Endothelial cell of umbilical vein (primary cell): Measurements from ENCODE around the gene GPD1L. TPM values are rescaled to one million over a fixed set of nuclear protein-coding genes. Genes with fewer than 3 reads are reported as not detected.
A peak's percentile ranks its signal among the peaks of the same experiment; 100 is the strongest.

Experiments
- BruUV-seq: library from RNA; stranded (reverse); fragments of 400-500 nt; replicated peaks from 2 replicates; lab custom pipeline; 2021; lab: Mats Ljungman, UMichigan
- CTCF ChIA-PET: fragments of 300-600, 350-600 bp; sonication (Branson Sonifier 250); formaldehyde crosslinking; loops from one replicate; lab custom pipeline; 2021; ENCODE audit warnings: antibody characterized with exemption, inconsistent platforms; lab: Charles Lee
- POLR2A ChIA-PET: fragments of 300-600, 350-600 bp; sonication (Branson Sonifier 250); formaldehyde crosslinking; loops from one replicate; lab custom pipeline; 2021; ENCODE audit warnings: antibody characterized with exemption, inconsistent platforms; lab: Charles Lee
- DNase-seq: peaks from one replicate; pipeline ENCODE4 v3.0.0-alpha.2; 2011; ENCODE audit warnings: low read depth, low spot score
- FAIRE-seq: peaks from 2 replicates; lab custom pipeline; 2011; peaks lifted over from hg19 to GRCh38; lab: Jason Lieb, UNC
- H2AFZ ChIP-seq: 2 replicates; pipeline ENCODE4 v1.6.0; 2012; ENCODE audit warnings: low read depth, low read length, control low read depth, inconsistent platforms
- H3K27ac ChIP-seq: 2 replicates; pipeline ENCODE4 v1.5.1; 2011; ENCODE audit warnings: low read depth, mild to moderate bottlenecking, control low read depth, low read length, moderate library complexity; ENCODE audit not compliant: insufficient read depth
- H3K27me3 ChIP-seq, 2 experiments: 2 replicates each; pipeline versions ENCODE4 v1.6.0 to v1.6.1; 2011; ENCODE audit warnings: low read length in 2 of 2, mixed read lengths in 1 of 2; ENCODE audit not compliant: control insufficient read depth in 2 of 2, insufficient read depth in 2 of 2
- H3K36me3 ChIP-seq, 2 experiments: 2 replicates in 1 of 2; 3 replicates in 1 of 2; pipeline ENCODE4 v1.5.1; 2011; ENCODE audit warnings: low read length in 2 of 2, mild to moderate bottlenecking in 1 of 2, moderate library complexity in 1 of 2; ENCODE audit not compliant: control insufficient read depth in 2 of 2, insufficient read depth in 2 of 2; ENCODE audit errors: extremely low read depth in 1 of 2
- H3K4me1 ChIP-seq: 3 replicates; pipeline ENCODE4 v1.5.1; 2011; ENCODE audit warnings: mild to moderate bottlenecking, low read length; ENCODE audit not compliant: control insufficient read depth, insufficient read depth; ENCODE audit errors: extremely low read depth
- H3K4me2 ChIP-seq: 2 replicates; pipeline ENCODE4 v1.6.1; 2011; ENCODE audit warnings: low read length, control low read depth, mixed read lengths; ENCODE audit not compliant: insufficient read depth
- H3K4me3 ChIP-seq, 3 experiments: fragments of 200-600 bp in 1 of 3; sonication (generic), shearing (Covaris generic) in 1 of 3; replicated peaks in 1 of 3; 2 replicates each; pipeline ENCODE4 v1.5.1; 2011 to 2016; ENCODE audit warnings: control low read depth in 3 of 3, low read length in 3 of 3, mild to moderate bottlenecking in 2 of 3, inconsistent platforms in 1 of 3, low read depth in 1 of 3, moderate library complexity in 1 of 3; ENCODE audit not compliant: insufficient read depth in 1 of 3
- H3K79me2 ChIP-seq: 2 replicates; pipeline ENCODE4 v1.6.0; 2012; ENCODE audit warnings: low read length, inconsistent platforms; ENCODE audit not compliant: control insufficient read depth, insufficient read depth
- H3K9ac ChIP-seq: replicated peaks from 2 replicates; pipeline ENCODE3; 2011; ENCODE audit warnings: low read length, control low read depth; ENCODE audit not compliant: insufficient read depth; ENCODE audit errors: extremely low read depth
- H3K9me1 ChIP-seq: replicated peaks from 3 replicates; pipeline ENCODE4 v1.6.0; 2011; ENCODE audit warnings: mild to moderate bottlenecking, low read length; ENCODE audit not compliant: control insufficient read depth, insufficient read depth; ENCODE audit errors: extremely low read depth
- H3K9me3 ChIP-seq: replicated peaks from 2 replicates; pipeline ENCODE4 v1.5.1; 2012; ENCODE audit warnings: low read length, inconsistent platforms; ENCODE audit not compliant: control insufficient read depth, insufficient read depth
- H4K20me1 ChIP-seq: replicated peaks from 2 replicates; pipeline ENCODE3; 2011; ENCODE audit warnings: mild to moderate bottlenecking, low read length; ENCODE audit not compliant: control insufficient read depth, insufficient read depth; ENCODE audit errors: extremely low read depth
- EZH2 ChIP-seq: IDR thresholded peaks from 2 replicates; pipeline ENCODE4 v1.6.1; 2012; ENCODE audit warnings: borderline replicate concordance, low read depth, mild to moderate bottlenecking, moderate library complexity, low read length, inconsistent platforms; ENCODE audit not compliant: severe bottlenecking
- FOS ChIP-seq: IDR thresholded peaks from 2 replicates; pipeline ENCODE4 v1.6.1; 2011; ENCODE audit warnings: mild to moderate bottlenecking, low read length, moderate library complexity, borderline replicate concordance; ENCODE audit not compliant: insufficient read depth
- GATA2 ChIP-seq: IDR thresholded peaks from 2 replicates; pipeline ENCODE4 v1.7.0; 2011; ENCODE audit warnings: low read depth, mild to moderate bottlenecking, moderate library complexity, mixed read lengths, low read length; ENCODE audit not compliant: insufficient read length, insufficient read depth
- JUN ChIP-seq: IDR thresholded peaks from 2 replicates; pipeline ENCODE4 v1.6.1; 2011; ENCODE audit warnings: borderline replicate concordance, low read depth; ENCODE audit not compliant: insufficient read length, insufficient read depth
- MYC ChIP-seq: IDR thresholded peaks from one replicate; pipeline ENCODE4 v1.6.1; 2011; ENCODE audit warnings: mild to moderate bottlenecking, low read depth, low read length
- POLR2A ChIP-seq: IDR thresholded peaks from 2 replicates; pipeline ENCODE4 v1.6.1; 2012; ENCODE audit warnings: low read depth, mild to moderate bottlenecking, control low read depth, low read length
- POLR2AphosphoS5 ChIP-seq: IDR thresholded peaks from 2 replicates; pipeline ENCODE4 v1.6.1; 2012; ENCODE audit warnings: low read depth, mild to moderate bottlenecking, control low read depth, low read length, moderate library complexity; ENCODE audit not compliant: insufficient read depth
- dilution Hi-C: fragments of 300-500 bp; cut with MboI; formaldehyde crosslinking; loops from one replicate; pipeline ENCODE4 v1.15.0; 2019; ENCODE audit warnings: low sequenced_read_pairs; ENCODE audit not compliant: extremely low pct_ligation_motif_present
- intact Hi-C: fragments of 100-400 bp; cut with micrococcal nuclease; formaldehyde crosslinking; loops from one replicate; pipeline ENCODE4 v1.10.0; 2022
- polyA plus RNA-seq, 4 experiments: library from polyadenylated mRNA; depleted of rRNA in 3 of 4; stranded (reverse) in 3 of 4; unstranded in 1 of 4; fragments of >200 nt; gene quantifications; 2 replicates each; pipeline versions ENCODE4 v1.2.1 to v1.2.3, GENCODE V29; 2011 to 2012; ENCODE audit warnings: missing spikeins in 1 of 4
- total RNA-seq: library from RNA; stranded (reverse); gene quantifications from 2 replicates; pipeline ENCODE4 v1.2.3, GENCODE V29; 2021
- TF ChIP-seq, protein P1 (sequence below): IDR thresholded peaks from 2 replicates; pipeline ENCODE4 v1.6.1; 2011; ENCODE audit not compliant: insufficient read depth, insufficient read length
- TF ChIP-seq, protein P2 (sequence below), 2 donors: IDR thresholded peaks; 1 replicate in 1 of 2; 2 replicates in 1 of 2; pipeline ENCODE4 v1.5.1; 2011; ENCODE audit warnings: low read length in 2 of 2, mild to moderate bottlenecking in 2 of 2, moderate library complexity in 2 of 2, control low read depth in 1 of 2, inconsistent platforms in 1 of 2, low read depth in 1 of 2; ENCODE audit not compliant: insufficient read depth in 1 of 2; ENCODE audit errors: extremely low read depth in 1 of 2

Gene GPD1L
- total and polyA plus RNA-seq, 2 donors (not counting 3 experiments of a cell fraction or from before 2014, with no cell fraction given), result 5.1 to 12.9 TPM

DNA sequence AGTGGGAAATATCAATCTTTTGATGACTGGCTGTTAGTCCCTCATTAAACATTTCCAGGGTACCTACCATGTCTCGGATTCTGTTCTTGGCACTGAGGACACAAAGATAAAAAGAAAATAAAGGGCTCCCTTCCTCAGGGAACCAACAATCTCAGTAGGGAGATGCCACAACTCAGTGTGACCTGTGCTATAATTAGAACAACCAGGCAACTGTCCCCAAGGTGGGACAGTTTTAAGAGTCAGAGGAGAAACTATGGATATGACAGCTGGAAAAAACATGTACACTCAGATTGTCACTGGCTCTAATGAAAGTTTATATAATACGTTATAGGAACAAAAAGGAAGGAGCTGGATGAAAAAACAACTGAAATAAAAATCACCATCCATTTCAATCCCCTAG is 108.8 kb downstream of the GPD1L start:
- DNase-seq (no peak), FAIRE-seq (no peak)
- no peak overlapping the region for H3K27ac ChIP-seq
- no peak overlapping the region for H3K9ac ChIP-seq
- no peak for TF ChIP-seq JUN
- no peak for TF ChIP-seq FOS
- TF ChIP-seq EZH2, result no peak
- H3K9me3 ChIP-seq, result no peaks in the 10 kb centered on the region
- H2AFZ ChIP-seq, result no peak overlapping the region
- dilution Hi-C loops (no loop called here), intact Hi-C loops (no loop called here)
- no peaks in the 10 kb centered on the region for H3K9me1 ChIP-seq
- no TSS peak for BruUV-seq
- peaks cover 5% of the 10 kb centered on the region for H3K4me1 ChIP-seq
- H3K4me3 ChIP-seq, result no peak overlapping the region
- POLR2A ChIA-PET, result no interaction called here
- H3K4me2 ChIP-seq, result no peak overlapping the region
- no peaks in the 10 kb centered on the region for H4K20me1 ChIP-seq
- H3K27me3 ChIP-seq, result no peaks in the 10 kb centered on the region
- H3K79me2 ChIP-seq, result no peaks in the 10 kb centered on the region
- CTCF ChIA-PET, result interaction anchor here (1.0 to 1.2 kb wide), 3 partner anchors 25 to 160 kb away, joined by 3 to 4 read pairs (median 3); no protein-coding TSS in a partner anchor
- no peaks in the 10 kb centered on the region for H3K36me3 ChIP-seq

DNA sequence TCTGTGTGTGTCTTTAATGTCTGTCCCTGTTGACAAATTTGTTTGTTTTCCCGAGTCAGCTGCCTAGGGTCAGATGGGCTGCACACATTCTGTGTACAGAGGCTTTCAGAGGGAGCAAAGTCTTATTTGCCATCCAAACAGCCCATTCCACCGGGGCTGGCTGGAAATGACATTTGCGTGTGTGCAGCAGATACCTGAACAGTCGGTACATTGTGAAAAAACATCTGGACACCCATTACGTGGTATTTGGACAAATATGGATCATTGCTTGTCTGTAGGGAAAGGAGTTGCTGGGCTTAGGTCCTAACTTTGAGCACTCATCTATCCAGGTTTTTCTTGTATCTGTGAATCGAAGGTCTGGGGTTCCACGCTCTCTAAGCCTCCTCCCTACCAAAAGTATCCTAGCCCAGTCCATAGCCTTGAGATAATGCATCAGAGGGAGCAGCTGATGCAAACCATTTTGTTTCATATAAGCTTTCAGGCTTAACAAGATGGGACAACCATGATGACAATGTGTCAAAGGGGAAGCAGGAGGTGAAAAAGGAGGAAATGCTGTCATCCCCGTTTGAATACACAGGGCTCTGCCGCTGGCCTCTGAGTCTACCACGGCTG is 109.9 kb downstream of the GPD1L start:
- no peaks in the 10 kb centered on the region for H3K79me2 ChIP-seq
- no peak overlapping the region for H3K4me2 ChIP-seq
- H3K4me1 ChIP-seq, result peaks cover 5% of the 10 kb centered on the region
- H3K27me3 ChIP-seq, result no peaks in the 10 kb centered on the region
- no peaks in the 10 kb centered on the region for H3K36me3 ChIP-seq
- peak overlapping the region; percentile 45 for H2AFZ ChIP-seq
- ChIA-PET POLR2A (no interaction called here), CTCF (interaction anchor here (1.2 kb wide), 2 partner anchors 36 to 158 kb away, joined by 3 to 4 read pairs; no protein-coding TSS in a partner anchor)
- no peak overlapping the region for H3K9ac ChIP-seq
- dilution Hi-C loops, result no loop called here
- FAIRE-seq, result no peak
- no peaks in the 10 kb centered on the region for H4K20me1 ChIP-seq
- no peaks in the 10 kb centered on the region for H3K9me1 ChIP-seq
- no peak for DNase-seq
- intact Hi-C loops, result no loop called here
- no TSS peak for BruUV-seq
- H3K9me3 ChIP-seq, result no peaks in the 10 kb centered on the region
- H3K27ac ChIP-seq, result no peak overlapping the region
- no peak overlapping the region for H3K4me3 ChIP-seq
- TF ChIP-seq EZH2 (no peak), GATA2 (no peak), FOS (no peak), MYC (no peak), POLR2AphosphoS5 (no peak), JUN (no peak), POLR2A (no peak)
- TF ChIP-seq, protein P1, sequence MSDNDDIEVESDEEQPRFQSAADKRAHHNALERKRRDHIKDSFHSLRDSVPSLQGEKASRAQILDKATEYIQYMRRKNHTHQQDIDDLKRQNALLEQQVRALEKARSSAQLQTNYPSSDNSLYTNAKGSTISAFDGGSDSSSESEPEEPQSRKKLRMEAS, result no peak
- TF ChIP-seq, protein P2, sequence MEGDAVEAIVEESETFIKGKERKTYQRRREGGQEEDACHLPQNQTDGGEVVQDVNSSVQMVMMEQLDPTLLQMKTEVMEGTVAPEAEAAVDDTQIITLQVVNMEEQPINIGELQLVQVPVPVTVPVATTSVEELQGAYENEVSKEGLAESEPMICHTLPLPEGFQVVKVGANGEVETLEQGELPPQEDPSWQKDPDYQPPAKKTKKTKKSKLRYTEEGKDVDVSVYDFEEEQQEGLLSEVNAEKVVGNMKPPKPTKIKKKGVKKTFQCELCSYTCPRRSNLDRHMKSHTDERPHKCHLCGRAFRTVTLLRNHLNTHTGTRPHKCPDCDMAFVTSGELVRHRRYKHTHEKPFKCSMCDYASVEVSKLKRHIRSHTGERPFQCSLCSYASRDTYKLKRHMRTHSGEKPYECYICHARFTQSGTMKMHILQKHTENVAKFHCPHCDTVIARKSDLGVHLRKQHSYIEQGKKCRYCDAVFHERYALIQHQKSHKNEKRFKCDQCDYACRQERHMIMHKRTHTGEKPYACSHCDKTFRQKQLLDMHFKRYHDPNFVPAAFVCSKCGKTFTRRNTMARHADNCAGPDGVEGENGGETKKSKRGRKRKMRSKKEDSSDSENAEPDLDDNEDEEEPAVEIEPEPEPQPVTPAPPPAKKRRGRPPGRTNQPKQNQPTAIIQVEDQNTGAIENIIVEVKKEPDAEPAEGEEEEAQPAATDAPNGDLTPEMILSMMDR (IDR thresholded peaks at IDR 0.05; ENCODE audit: extremely low read depth in 1 of 2, insufficient read depth in 1 of 2, low read depth in 1 of 2, low read length in 2 of 2), result no peak
